Urinary bladder (tissue), 4 donors: ENCODE data around the gene XKR7. TPM values are rescaled to one million over a fixed set of nuclear protein-coding genes. Genes with fewer than 3 reads are reported as not detected.
"Not testable (repeated sequence)": the region's sequence is repeated elsewhere in the genome, so short reads cannot be mapped to it uniquely, and the experiment has no call there.

Source experiments
- DNase-seq: peaks from one replicate; pipeline ENCODE4 v3.0.0-alpha.2; 2015; ENCODE audit errors: extremely low spot score
- H3K27ac ChIP-seq: one replicate; pipeline ENCODE4 v1.5.1; 2013; ENCODE audit warnings: low read depth, mild to moderate bottlenecking, moderate library complexity
- H3K36me3 ChIP-seq: one replicate; pipeline ENCODE4 v1.6.1; 2013; ENCODE audit warnings: mild to moderate bottlenecking, moderate library complexity; ENCODE audit not compliant: insufficient read depth
- H3K4me1 ChIP-seq: one replicate; pipeline ENCODE4 v1.6.1; 2013; ENCODE audit warnings: mild to moderate bottlenecking, moderate library complexity; ENCODE audit not compliant: insufficient read depth
- H3K4me3 ChIP-seq: one replicate; pipeline ENCODE4 v1.5.1; 2013; ENCODE audit warnings: low read depth, low read length
- WGBS: extraction: QIAGEN DNeasy Blood & Tissue Kit; methylation state at CpG from one replicate; pipeline ENCODE4 v1.1.7; 2013; 5-methylcytosine and 5-hydroxymethylcytosine counted together
- polyA plus RNA-seq: library from polyadenylated mRNA; stranded (reverse); fragments of 200-250 nt; gene quantifications from one replicate; pipeline ENCODE4 v1.2.3, GENCODE V29; 2013
- total RNA-seq: library from RNA; depleted of rRNA; stranded (reverse); fragments of >200 nt; gene quantifications from one replicate; pipeline ENCODE4 v1.2.3, GENCODE V29; 2014
- donor health status: healthy with polysubstance abuse.
- donor health status: healthy.

XKR7 gene, protein sequence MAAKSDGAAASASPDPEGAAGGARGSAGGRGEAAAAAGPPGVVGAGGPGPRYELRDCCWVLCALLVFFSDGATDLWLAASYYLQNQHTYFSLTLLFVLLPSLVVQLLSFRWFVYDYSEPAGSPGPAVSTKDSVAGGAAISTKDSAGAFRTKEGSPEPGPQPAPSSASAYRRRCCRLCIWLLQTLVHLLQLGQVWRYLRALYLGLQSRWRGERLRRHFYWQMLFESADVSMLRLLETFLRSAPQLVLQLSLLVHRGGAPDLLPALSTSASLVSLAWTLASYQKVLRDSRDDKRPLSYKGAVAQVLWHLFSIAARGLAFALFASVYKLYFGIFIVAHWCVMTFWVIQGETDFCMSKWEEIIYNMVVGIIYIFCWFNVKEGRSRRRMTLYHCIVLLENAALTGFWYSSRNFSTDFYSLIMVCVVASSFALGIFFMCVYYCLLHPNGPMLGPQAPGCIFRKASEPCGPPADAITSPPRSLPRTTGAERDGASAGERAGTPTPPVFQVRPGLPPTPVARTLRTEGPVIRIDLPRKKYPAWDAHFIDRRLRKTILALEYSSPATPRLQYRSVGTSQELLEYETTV
- 0.05 TPM for total RNA-seq
- 0.03 TPM for polyA plus RNA-seq

DNA sequence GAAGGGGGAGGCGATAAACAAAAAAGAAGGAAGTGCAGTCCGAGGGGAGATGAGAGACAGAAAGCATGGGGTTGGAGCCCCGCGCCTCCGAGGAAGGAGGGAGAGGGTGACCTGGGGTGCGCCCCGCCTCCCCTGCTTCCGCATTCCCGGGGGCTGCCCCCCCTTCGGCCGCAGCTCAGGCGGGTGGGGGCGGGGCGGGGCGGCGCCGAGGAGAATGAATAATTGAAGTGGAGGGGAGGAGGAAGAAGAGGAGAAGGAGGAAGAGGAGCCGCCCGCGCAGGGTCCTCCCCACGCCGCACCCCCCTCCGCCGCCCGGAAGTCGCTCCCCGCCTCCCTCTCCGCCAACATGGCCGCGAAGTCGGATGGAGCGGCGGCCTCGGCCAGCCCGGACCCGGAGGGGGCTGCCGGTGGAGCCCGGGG is at the start of gene XKR7:
Gene XKR7, plus strand, starts transcription at position 322 of the 420 bp plus-strand sequence. Its CDS starts 25 bp downstream, at position 347.
- Histone ChIP-seq H3K36me3 (no peaks in the 10 kb centered on the region), H3K4me3 (no peak within 1 kb of the TSS), H3K4me1 (no peaks in the 10 kb centered on the region), H3K27ac (no peak within 1 kb of the TSS)
- no peak for DNase-seq
- 1% methylated on average over 38 of the region's 38 CpGs for WGBS

GRCh38 chr20:31918466-31919105 is 49.4 kb upstream of the XKR7 start:
- WGBS = 43% methylated on average over 7 of the region's 7 CpGs
- no peak for DNase-seq
- H3K36me3 ChIP-seq = no peaks in the 10 kb centered on the region
- no peaks in the 10 kb centered on the region for H3K4me1 ChIP-seq
- H3K27ac ChIP-seq = no peak overlapping the region
- H3K4me3 ChIP-seq = no peak overlapping the region

DNA sequence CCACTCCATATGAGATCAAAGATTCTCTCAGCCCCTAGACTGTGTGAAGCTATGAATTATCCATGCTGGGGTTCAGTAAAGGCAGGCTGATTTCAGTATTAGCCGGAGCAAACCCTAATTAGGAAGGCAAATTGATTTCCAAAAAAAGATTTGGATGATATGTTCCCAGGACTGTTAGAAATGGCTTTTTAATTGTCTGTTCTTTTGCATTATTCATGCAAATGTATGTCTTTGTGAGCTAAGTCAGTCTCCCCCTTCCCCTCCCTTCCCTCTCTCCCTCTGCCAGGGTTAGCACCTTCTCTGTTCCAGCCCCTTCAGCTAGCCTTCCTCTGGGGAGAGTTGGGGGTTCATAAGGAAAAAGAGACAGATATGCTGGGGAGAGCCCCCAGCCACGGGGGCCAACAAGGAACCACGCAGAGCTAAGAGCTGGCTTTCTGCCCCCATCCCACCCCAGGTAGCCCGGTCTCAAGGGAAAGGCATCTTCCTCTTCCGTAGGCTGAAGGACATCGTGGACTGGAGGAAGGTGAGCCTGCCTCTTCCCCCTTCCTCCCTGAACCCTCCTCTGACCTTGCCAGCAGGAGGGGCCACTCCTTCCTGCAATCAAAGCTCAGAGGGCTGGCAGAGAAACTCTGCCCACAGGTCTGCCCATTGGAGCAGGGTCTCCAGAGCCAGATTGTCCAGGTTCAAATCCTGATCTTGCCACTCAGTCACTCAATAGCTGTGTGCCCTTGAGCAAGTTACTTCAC is 48.4 kb upstream of the XKR7 start:
- no peak overlapping the region for H3K4me3 ChIP-seq
- no peaks in the 10 kb centered on the region for H3K4me1 ChIP-seq
- WGBS = 54% methylated on average over 6 of the region's 6 CpGs
- DNase-seq = no peak
- H3K36me3 ChIP-seq = no peaks in the 10 kb centered on the region
- no peak overlapping the region for H3K27ac ChIP-seq

DNA sequence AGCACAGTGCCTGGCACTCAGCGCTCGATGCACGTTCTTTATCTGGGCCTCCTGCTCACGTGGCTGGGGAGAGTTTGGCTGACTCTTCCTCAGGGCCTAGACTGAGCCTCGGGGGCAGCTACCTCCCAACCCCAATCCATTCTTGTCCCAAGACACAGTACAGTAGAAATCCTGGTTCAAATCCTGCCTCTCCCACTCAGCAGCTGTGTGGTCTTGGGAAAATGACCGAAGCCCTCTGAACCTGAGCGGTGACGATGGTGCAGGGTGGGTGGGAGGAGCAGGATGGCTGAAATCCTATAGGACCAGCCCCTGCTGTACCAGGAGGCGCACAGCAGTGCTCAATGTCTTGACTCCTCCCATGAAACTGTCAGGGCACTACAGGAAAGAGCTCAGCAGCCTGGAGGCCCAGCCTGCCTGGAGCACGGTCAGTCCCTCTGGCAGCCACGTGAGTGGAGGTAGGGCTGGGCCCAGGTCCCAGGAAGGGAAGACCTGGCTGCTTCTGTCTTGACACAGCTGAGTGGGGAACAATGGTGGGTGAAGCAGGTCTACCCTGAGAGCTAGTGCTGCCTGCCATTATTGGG is 47.6 kb upstream of the XKR7 start:
- no peak overlapping the region for H3K27ac ChIP-seq
- no peak overlapping the region for H3K4me3 ChIP-seq
- no peaks in the 10 kb centered on the region for H3K36me3 ChIP-seq
- no peak for DNase-seq
- 71% methylated on average over 11 of the region's 11 CpGs for WGBS
- H3K4me1 ChIP-seq = no peaks in the 10 kb centered on the region

- DNase-seq, H3K36me3 ChIP-seq, H3K4me1 ChIP-seq, H3K27ac ChIP-seq, H3K4me3 ChIP-seq: not testable (repeated sequence)
- 94% methylated on average over 5 of the region's 5 CpGs for WGBS
Measured at GRCh38 chr20:31921480-31921879, 46.5 kb upstream of the XKR7 start.

DNA sequence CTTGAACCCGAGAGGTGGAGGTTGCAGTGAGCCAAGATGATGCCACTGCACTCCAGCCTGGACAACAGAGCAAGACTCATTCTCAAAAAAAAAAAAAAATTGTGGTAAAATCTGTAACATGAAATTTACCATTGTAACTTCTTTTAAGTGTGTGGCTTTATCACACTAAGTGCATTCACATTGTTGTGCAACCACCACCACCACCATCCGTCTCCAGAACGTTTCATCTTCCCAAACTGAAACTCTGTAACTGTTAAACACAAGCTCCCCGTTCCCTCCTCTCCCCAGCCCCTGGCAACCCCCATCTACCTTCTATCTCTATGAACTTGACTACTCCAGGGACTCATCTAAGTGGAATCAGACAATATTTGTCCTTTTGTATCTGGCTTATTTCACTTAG is 45.8 kb upstream of the XKR7 start:
- DNase-seq = no peak
- no peak overlapping the region for H3K27ac ChIP-seq
- WGBS = 74% methylated on average over 4 of the region's 4 CpGs

DNA sequence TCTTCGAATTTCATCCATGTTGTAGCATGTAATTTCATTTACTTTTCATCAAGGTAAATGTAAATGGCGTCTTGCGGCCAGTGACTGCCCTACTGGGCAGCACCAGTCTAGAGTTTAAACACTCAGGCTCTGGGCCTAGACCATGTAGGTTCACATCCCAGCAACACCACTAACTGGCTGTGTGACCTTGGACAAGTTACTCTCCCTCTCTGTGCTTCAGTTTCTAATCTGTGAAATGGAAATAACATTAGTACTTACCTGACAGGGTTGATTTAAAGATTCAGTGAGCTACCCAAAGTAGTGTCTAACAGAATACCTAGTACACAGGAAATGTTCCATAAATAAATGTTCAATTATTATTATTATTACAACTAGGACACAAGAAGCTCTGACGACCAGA is 45.4 kb upstream of the XKR7 start:
- no peak overlapping the region for H3K27ac ChIP-seq
- H3K4me3 ChIP-seq = no peak overlapping the region
- H3K4me1 ChIP-seq = no peaks in the 10 kb centered on the region
- H3K36me3 ChIP-seq = no peaks in the 10 kb centered on the region
- DNase-seq = no peak
- WGBS = 87% methylated on average over 4 of the region's 4 CpGs

More for the DNA sequence above, 45.8 kb upstream of the XKR7 start:
- no peaks in the 10 kb centered on the region for H3K4me1 ChIP-seq
- H3K4me3 ChIP-seq = no peak overlapping the region
- no peaks in the 10 kb centered on the region for H3K36me3 ChIP-seq

DNA sequence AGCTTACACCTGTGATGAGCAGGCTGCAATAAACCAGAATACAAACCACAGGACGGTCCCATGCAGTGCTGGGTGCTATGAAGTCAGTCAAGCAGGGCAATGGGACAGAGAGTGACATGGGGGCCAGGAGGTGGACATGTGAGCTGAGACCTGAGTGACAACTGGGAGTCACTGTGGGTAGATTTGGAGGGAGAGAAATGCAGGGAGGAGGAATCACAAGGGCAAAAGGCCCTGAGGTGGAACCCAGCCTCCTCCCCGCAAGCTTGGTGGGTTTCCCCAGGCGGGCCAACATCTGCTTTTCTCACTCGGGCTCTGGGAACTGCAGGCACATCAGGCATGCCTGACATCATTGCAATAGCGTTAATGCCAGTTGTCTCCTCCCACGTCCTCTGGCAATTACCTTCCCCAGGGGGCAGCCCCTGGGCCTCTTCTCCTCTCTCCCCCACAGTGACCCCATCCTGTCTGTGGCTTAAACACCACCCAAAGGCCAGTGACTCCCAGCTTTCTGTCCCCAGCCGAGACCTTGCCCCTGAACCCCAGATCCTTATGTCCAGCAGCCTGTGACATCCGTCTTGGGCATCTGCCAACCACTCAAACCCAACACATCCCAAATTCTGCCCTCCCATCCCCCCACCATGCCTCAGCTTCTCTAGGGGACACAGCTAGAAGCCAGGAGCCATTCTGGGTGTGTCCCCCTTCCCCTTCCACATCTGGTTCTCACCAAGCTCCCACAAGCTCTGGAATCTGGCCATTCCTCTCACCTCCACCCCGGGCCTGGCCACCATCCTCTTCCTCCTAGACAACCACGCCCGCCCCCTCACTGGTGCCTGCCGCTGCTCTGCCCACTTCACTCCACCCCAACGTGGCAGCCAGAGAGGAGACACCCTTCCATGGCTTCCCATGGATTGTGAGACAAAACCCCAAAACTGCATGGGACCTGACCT is 44.3 kb upstream of the XKR7 start:
- no peak for DNase-seq
- 56% methylated on average over 13 of the region's 13 CpGs for WGBS
- no peak overlapping the region for H3K27ac ChIP-seq
- H3K4me3 ChIP-seq = no peak overlapping the region
- no peaks in the 10 kb centered on the region for H3K4me1 ChIP-seq
- H3K36me3 ChIP-seq = no peaks in the 10 kb centered on the region

DNA sequence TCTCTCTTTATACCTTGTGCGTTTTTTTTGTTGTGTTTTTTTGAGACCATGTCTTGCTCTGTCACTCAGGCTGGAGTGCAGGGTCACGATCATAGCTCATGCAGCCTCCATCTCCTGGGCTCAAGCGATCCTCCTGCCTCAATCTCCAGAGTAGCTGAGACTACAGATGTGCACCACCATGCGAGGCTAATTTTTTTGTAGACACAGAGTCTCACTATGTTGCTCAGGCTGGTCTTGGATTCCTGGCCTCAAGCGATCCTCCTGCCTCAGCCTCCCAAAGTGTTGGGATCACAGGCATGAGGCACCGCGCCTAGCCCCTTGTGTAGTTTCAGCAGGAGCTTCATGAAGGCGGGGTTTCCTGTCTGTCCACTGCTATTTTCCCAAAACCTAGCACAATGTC is 43.4 kb upstream of the XKR7 start:
- no peak for DNase-seq
- Histone ChIP-seq H3K27ac (no peak overlapping the region), H3K4me1 (no peaks in the 10 kb centered on the region), H3K36me3 (no peaks in the 10 kb centered on the region), H3K4me3 (no peak overlapping the region)
- WGBS = 90% methylated on average over 8 of the region's 8 CpGs

GRCh38 chr20:31925631-31926030 is 42.3 kb upstream of the XKR7 start:
- no peaks in the 10 kb centered on the region for H3K4me1 ChIP-seq
- no peak for DNase-seq
- no peak overlapping the region for H3K27ac ChIP-seq
- no peak overlapping the region for H3K4me3 ChIP-seq
- no peaks in the 10 kb centered on the region for H3K36me3 ChIP-seq
- WGBS = 58% methylated on average over 9 of the region's 9 CpGs

- no peaks in the 10 kb centered on the region for H3K4me1 ChIP-seq
- DNase-seq = no peak
- H3K27ac ChIP-seq = no peak overlapping the region
- no peaks in the 10 kb centered on the region for H3K36me3 ChIP-seq
- WGBS = 88% methylated on average over 2 of the region's 2 CpGs
- no peak overlapping the region for H3K4me3 ChIP-seq
Measured at GRCh38 chr20:31926493-31926892, 41.5 kb upstream of the XKR7 start.

DNA sequence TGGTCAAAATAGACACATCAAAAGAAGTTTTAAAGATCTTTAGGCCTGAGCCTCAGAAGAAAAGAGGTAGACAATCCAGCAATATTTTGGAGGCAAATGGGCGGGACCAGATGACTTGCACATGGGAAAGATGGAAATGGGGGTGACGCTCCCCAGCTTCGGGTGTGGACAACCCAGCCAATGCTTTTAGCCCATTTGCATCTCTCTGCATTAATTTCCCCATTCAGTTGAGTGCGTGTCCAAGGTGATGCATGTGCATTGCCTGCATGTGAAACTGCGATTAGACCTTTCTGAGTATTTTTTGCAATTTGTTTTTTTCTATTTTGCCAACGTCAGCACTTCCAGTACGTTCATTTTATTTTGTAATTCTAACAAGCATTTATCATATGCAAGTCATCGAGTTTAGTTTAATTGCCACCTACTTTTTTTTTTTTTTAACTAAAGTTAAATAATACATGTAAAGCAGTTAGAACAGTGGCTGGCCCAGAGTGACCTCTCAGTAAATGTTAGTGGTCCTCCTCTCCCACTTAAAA is 40.3 kb upstream of the XKR7 start:
- Histone ChIP-seq H3K27ac (no peak overlapping the region), H3K4me1 (no peaks in the 10 kb centered on the region), H3K36me3 (no peaks in the 10 kb centered on the region), H3K4me3 (no peak overlapping the region)
- WGBS = 80% methylated on average over 8 of the region's 8 CpGs
- no peak for DNase-seq
